A549 treated with AZD9567 at 1 μM for 4 hours (cell line): ENCODE measurements around the gene TCEA3. TPM values are rescaled to one million over a fixed set of nuclear protein-coding genes. Genes with fewer than 3 reads are reported as not detected.

ENCODE experiments used
- total RNA-seq: library from RNA; stranded (reverse); fragments of 200-300 nt; extraction: Qiagen RNA extraction; gene quantifications from 5 replicates; pipeline ENCODE4 v1.2.3, GENCODE V29; 2022; ENCODE audit not compliant: insufficient read depth

The TCEA3 gene
- total RNA-seq, result 0.39 to 0.53 TPM (median 0.46 TPM) in 4 of 5 replicates, not detected in the other

GRCh38 chr1:23424293-23425192 is at the start of gene TCEA3:
TCEA3 (minus strand) TSS chr1:23424748; CDS start chr1:23424633, 115 bp downstream.

GRCh38 chr1:23369335-23370013 is 55.1 kb downstream of the TCEA3 start, which contains the start of gene ZNF436:
ZNF436 (minus strand) TSS chr1:23369836; CDS start chr1:23368005, 1,831 bp downstream.

GRCh38 chr1:23344111-23344986 is 80.2 kb downstream of the TCEA3 start, which contains the start of gene HNRNPR:
HNRNPR (minus strand) TSS chr1:23344284; CDS start chr1:23341008, 3,276 bp downstream.

Other genes with a start within 250 kb of the TCEA3 start
- 10.4 to 11.9 TPM (median 11.5 TPM) in 5 replicates for gene HTR1D, start 207.2 kb downstream of the TCEA3 start, total RNA-seq
- gene HNRNPR, start 80.5 kb downstream of the TCEA3 start, total RNA-seq, result 144 to 213 TPM (median 156 TPM) in 5 replicates
- 4.9 to 6.9 TPM (median 4.9 TPM) in 5 replicates for gene ZNF436, start 54.9 kb downstream of the TCEA3 start, total RNA-seq
- 4.5 to 15.6 TPM (median 6.6 TPM) in 5 replicates for gene ASAP3, start 59.4 kb upstream of the TCEA3 start, total RNA-seq
- 1.2 to 2.6 TPM (median 2.1 TPM) in 5 replicates for gene E2F2, start 106.5 kb upstream of the TCEA3 start, total RNA-seq
- 288 to 441 TPM (median 376 TPM) in 5 replicates for gene ID3, start 134.8 kb upstream of the TCEA3 start, total RNA-seq